GM19193 (cell line): ENCODE measurements around the gene FBXO44.

ENCODE experiments used
- POLR2A ChIP-seq: IDR thresholded peaks from 4 replicates; pipeline ENCODE4 v1.6.1; 2011; ENCODE audit not compliant: insufficient read depth, insufficient read length; ENCODE audit errors: extremely low read depth

Gene FBXO44

GRCh38 chr1:11704194-11704529 is 49.5 kb downstream of the FBXO44 start:
- no peak for TF ChIP-seq POLR2A

GRCh38 chr1:11704691-11705475 is 50.2 kb downstream of the FBXO44 start:
- no peak for TF ChIP-seq POLR2A

- TF ChIP-seq POLR2A, result no peak
Measured at GRCh38 chr1:11705596-11705995, 50.9 kb downstream of the FBXO44 start.

DNA sequence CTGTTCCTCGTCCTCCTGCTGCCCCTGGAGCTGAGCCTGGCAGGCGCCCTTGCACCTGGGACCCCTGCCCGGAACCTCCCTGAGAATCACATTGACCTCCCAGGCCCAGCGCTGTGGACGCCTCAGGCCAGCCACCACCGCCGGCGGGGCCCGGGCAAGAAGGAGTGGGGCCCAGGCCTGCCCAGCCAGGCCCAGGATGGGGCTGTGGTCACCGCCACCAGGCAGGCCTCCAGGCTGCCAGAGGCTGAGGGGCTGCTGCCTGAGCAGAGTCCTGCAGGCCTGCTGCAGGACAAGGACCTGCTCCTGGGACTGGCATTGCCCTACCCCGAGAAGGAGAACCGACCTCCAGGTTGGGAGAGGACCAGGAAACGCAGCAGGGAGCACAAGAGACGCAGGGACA is 51.6 kb downstream of the FBXO44 start:
- no peak for TF ChIP-seq POLR2A

DNA sequence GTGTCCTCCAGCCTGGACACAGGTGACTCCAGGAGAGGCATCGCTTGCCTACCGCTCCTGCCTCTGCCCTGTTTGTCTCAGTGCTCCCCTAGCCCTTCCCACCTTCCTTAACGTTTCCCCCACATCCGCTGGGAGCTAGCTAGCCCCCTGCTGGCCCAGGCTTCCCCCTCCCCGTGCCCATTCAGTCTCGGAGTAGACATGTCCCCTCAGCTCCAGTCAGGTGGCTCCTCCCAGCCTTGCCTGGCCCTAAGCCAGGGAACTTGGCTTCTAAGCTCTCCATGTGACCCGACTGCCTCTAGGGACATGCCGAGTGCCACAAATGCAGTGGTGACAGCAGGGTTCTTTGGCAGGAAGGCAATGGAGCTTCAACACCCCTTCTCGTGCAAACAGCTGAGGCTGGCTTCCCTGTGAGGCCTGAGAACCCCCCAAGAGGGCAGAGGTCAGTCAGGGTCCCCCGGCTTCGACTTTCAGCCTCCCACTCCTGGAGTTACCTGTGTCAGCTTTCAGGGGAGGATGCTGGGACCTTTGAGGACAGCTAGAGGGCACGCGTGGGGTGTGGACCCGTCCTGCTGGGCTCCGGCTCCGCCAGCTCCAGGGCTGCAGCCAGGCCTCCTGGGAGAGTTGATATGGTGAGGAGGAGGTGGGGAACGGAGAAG is 53.1 kb downstream of the FBXO44 start:
- no peak for TF ChIP-seq POLR2A

DNA sequence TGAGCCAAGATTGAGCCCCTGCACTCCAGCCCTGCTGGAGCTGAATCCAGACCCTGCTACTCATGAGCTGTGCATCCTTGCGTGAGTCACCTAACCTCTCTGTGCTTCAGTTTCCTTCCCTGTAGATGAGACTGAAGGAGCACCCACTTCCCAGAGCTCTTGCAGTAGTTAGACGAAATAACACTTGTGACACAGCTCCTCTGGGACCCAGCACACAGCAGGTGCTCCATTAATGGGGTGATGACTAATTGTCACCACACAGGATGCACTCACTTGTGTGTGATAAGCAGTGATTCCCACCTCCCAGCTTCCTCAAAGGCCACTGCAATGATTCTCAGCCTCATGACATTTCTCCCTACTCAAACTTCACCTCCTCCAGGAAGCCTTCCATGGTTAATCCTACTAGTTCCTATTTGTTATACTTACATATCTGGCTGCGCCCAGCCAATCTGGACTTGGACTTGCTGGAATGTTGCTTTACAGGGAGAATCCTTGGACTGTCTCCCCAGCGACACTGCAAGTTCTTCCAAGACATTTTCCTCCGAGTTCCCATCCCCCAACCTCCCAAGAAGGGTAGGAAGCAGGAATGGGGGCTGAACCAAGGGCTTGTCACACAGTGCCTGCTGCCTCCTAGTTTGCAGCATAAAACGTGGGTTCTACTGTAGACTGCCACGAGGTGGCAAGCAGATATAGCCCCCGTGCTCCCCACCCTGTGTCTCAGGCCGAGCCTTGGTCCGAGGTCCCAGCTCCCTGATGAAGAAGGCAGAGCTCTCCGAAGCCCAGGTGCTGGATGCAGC is 54.1 kb downstream of the FBXO44 start:
- TF ChIP-seq POLR2A, result no peak

- no peak for TF ChIP-seq POLR2A
Measured at GRCh38 chr1:11711490-11711889, 56.8 kb downstream of the FBXO44 start.

DNA sequence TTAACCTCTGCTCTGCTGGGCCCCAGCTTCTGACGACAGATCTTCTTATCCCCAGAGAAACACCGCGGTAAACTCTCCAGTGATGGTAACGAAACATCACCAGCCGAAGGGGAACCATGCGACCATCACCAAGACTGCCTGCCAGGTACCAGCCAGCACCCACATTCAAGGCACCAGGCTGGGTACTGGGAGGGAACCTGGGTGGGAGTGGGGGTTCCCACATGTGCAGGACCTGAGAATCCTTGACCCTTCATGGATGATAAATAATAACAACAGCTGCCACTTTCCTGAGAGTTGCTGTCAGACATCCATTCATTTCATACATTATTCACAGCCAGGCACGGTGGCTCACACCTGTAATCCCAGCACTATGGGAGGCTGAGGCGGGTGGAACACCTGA is 57.6 kb downstream of the FBXO44 start:
- no peak for TF ChIP-seq POLR2A
